DMS79 (cell line): Measurements from ENCODE around the gene SLC27A3.

Experiments
- DNase-seq: peaks from one replicate; lab custom pipeline; 2025; lab: John Stamatoyannopoulos, UW

Gene SLC27A3

GRCh38 chr1:153799566-153800465, 24.6 kb downstream of the SLC27A3 start:
- no peak for DNase-seq

GRCh38 chr1:153800516-153800915, 25.3 kb downstream of the SLC27A3 start:
- no peak for DNase-seq

GRCh38 chr1:153801028-153801625, 25.9 kb downstream of the SLC27A3 start:
- DNase-seq, result no peak

- DNase-seq, result no peak
Measured at GRCh38 chr1:153801786-153802697, 26.8 kb downstream of the SLC27A3 start.

- no peak for DNase-seq
Measured at GRCh38 chr1:153803470-153804056, 28.4 kb downstream of the SLC27A3 start.

GRCh38 chr1:153804112-153804511, 28.9 kb downstream of the SLC27A3 start:
- DNase-seq, result no peak

GRCh38 chr1:153805042-153805745, 30.0 kb downstream of the SLC27A3 start:
- DNase-seq, result peak; percentile 36

GRCh38 chr1:153805886-153806719, 30.9 kb downstream of the SLC27A3 start:
- DNase-seq, result no peak

- DNase-seq, result no peak
Measured at GRCh38 chr1:153816283-153816889, 41.2 kb downstream of the SLC27A3 start.

GRCh38 chr1:153818876-153819275, 43.7 kb downstream of the SLC27A3 start:
- no peak for DNase-seq

GRCh38 chr1:153827168-153827964, 52.2 kb downstream of the SLC27A3 start:
- DNase-seq, result no peak
